Stimulated activated naive CD8-positive, alpha-beta T cell treated with anti-CD3 and anti-CD28 coated beads, Interleukin-15, Interleukin-2, amounts not matched to agents 100 ng/mL and 50 ng/mL, for 24 hours (primary cell): Measurements from ENCODE around the gene SUGCT.

ENCODE experiments used
- H3K27ac Mint-ChIP-seq: one replicate; pipeline ENCODE4 v1.8.0; 2021; ENCODE audit warnings: mild to moderate bottlenecking, mixed read lengths
- H3K27me3 Mint-ChIP-seq: one replicate; pipeline ENCODE4 v1.8.0; 2021; ENCODE audit warnings: mixed read lengths
- H3K36me3 Mint-ChIP-seq: one replicate; pipeline ENCODE4 v1.8.0; 2021; ENCODE audit warnings: low read depth, mixed read lengths
- H3K4me1 Mint-ChIP-seq: one replicate; pipeline ENCODE4 v1.8.0; 2021; ENCODE audit warnings: low read depth, mixed read lengths
- H3K4me3 Mint-ChIP-seq: one replicate; pipeline ENCODE4 v1.8.0; 2021; ENCODE audit warnings: mild to moderate bottlenecking, mixed read lengths
- H3K9me3 Mint-ChIP-seq: one replicate; pipeline ENCODE4 v1.8.0; 2021; ENCODE audit warnings: mixed read lengths

SUGCT gene

DNA sequence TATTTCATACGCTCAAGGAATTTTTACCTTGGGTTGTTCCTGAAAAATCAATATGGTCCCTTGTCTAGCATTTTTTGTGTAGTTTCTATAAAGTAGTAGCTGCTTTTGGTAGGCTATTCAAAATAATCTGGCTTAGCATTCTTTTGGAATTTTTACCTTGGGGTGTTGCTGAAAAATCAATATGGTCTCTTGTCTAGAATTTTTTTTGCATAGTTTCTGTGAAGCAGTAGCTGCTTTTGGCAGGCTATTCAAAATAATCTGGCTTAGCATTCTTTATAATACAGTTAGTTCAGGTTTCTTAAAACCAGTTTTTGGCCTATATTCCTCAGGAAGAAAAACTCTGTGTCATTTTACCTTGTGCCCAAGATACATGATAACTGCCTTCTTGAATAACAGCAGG lies 301.9 kb downstream of the SUGCT start:
- Mint-ChIP-seq H3K4me1 (no peaks in the 10 kb centered on the region), H3K4me3 (no peak overlapping the region), H3K36me3 (no peaks in the 10 kb centered on the region), H3K27ac (no peak overlapping the region), H3K9me3 (peaks cover 14% of the 10 kb centered on the region), H3K27me3 (no peaks in the 10 kb centered on the region)

GRCh38 chr7:40437498-40437897 lies 302.7 kb downstream of the SUGCT start:
- H3K4me3 Mint-ChIP-seq = no peak overlapping the region
- H3K27me3 Mint-ChIP-seq = no peaks in the 10 kb centered on the region
- H3K27ac Mint-ChIP-seq = no peak overlapping the region
- H3K9me3 Mint-ChIP-seq = peaks cover 12% of the 10 kb centered on the region
- no peaks in the 10 kb centered on the region for H3K4me1 Mint-ChIP-seq
- no peaks in the 10 kb centered on the region for H3K36me3 Mint-ChIP-seq

GRCh38 chr7:40437936-40438634 lies 303.3 kb downstream of the SUGCT start:
- Mint-ChIP-seq H3K27ac (no peak overlapping the region), H3K4me1 (no peaks in the 10 kb centered on the region), H3K4me3 (no peak overlapping the region), H3K9me3 (peaks cover 8% of the 10 kb centered on the region), H3K27me3 (no peaks in the 10 kb centered on the region), H3K36me3 (no peaks in the 10 kb centered on the region)

DNA sequence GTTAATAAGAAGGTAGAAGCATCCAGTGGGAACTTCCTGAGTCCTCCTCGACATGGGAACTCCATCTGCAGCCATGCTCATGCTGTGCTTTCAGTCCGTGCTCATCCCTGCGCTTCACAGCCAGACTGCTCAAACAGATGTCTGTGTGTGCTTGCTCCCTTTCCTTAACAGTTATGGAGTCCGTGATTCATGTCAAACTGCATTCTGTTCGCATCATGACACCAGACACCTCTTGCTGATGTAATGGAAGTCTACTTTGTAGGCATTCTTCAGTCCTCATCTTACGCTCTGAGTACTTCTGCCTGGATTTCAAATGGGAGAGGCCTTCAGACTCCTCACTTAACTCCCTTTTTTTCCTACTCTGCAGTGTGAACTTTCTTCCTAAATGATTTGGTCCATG lies 304.9 kb downstream of the SUGCT start:
- Mint-ChIP-seq H3K27ac (no peak overlapping the region), H3K4me1 (no peaks in the 10 kb centered on the region), H3K4me3 (no peak overlapping the region), H3K36me3 (no peaks in the 10 kb centered on the region), H3K9me3 (peaks cover 8% of the 10 kb centered on the region), H3K27me3 (no peaks in the 10 kb centered on the region)

GRCh38 chr7:40447345-40447744 lies 312.5 kb downstream of the SUGCT start:
- peaks cover 4% of the 10 kb centered on the region for H3K36me3 Mint-ChIP-seq
- no peaks in the 10 kb centered on the region for H3K4me1 Mint-ChIP-seq
- H3K27me3 Mint-ChIP-seq = no peaks in the 10 kb centered on the region
- H3K27ac Mint-ChIP-seq = no peak overlapping the region
- no peaks in the 10 kb centered on the region for H3K9me3 Mint-ChIP-seq
- H3K4me3 Mint-ChIP-seq = no peak overlapping the region

GRCh38 chr7:40455485-40455884 lies 320.7 kb downstream of the SUGCT start:
- H3K36me3 Mint-ChIP-seq = no peaks in the 10 kb centered on the region
- no peak overlapping the region for H3K27ac Mint-ChIP-seq
- H3K4me1 Mint-ChIP-seq = no peaks in the 10 kb centered on the region
- no peaks in the 10 kb centered on the region for H3K27me3 Mint-ChIP-seq
- no peak overlapping the region for H3K4me3 Mint-ChIP-seq
- H3K9me3 Mint-ChIP-seq = no peaks in the 10 kb centered on the region

DNA sequence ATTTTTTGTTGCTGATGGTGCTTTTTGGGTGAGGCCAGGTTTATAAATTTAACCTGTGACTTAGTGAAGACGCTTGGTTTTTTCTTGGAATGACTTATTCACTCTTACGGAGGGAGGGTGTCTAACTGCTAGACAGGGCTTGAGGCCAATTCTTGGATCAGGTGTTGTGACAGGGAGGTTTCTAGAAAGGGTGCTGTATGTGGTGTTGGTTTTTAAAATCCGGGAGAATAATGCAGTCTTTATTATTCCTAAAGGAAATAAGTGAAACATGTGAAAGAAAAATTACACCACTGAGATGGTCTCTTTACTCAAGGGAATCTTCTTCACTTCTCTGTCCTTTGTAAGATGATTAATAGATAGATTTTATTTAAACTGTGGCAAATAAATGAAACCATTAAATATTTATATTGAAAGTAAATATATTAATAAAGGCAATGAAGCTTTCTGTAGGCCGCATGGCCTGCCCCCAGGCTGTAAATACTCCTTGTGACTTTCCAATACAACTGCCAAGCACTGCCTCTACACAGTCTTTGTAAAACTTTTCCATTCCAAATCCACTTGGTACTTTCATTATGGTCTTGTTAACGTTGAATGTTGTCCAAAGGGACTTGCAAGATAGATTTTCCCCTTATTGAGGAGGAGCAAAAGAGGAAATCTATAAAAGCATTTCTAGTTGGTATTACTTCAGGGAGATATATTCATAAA lies 323.1 kb downstream of the SUGCT start:
- Mint-ChIP-seq H3K4me1 (no peaks in the 10 kb centered on the region), H3K27ac (no peak overlapping the region), H3K9me3 (no peaks in the 10 kb centered on the region), H3K36me3 (no peaks in the 10 kb centered on the region), H3K4me3 (no peak overlapping the region), H3K27me3 (no peaks in the 10 kb centered on the region)

GRCh38 chr7:40463446-40463845 lies 328.6 kb downstream of the SUGCT start:
- H3K4me3 Mint-ChIP-seq = no peak overlapping the region
- no peaks in the 10 kb centered on the region for H3K9me3 Mint-ChIP-seq
- no peaks in the 10 kb centered on the region for H3K4me1 Mint-ChIP-seq
- no peaks in the 10 kb centered on the region for H3K27me3 Mint-ChIP-seq
- no peaks in the 10 kb centered on the region for H3K36me3 Mint-ChIP-seq
- H3K27ac Mint-ChIP-seq = no peak overlapping the region

DNA sequence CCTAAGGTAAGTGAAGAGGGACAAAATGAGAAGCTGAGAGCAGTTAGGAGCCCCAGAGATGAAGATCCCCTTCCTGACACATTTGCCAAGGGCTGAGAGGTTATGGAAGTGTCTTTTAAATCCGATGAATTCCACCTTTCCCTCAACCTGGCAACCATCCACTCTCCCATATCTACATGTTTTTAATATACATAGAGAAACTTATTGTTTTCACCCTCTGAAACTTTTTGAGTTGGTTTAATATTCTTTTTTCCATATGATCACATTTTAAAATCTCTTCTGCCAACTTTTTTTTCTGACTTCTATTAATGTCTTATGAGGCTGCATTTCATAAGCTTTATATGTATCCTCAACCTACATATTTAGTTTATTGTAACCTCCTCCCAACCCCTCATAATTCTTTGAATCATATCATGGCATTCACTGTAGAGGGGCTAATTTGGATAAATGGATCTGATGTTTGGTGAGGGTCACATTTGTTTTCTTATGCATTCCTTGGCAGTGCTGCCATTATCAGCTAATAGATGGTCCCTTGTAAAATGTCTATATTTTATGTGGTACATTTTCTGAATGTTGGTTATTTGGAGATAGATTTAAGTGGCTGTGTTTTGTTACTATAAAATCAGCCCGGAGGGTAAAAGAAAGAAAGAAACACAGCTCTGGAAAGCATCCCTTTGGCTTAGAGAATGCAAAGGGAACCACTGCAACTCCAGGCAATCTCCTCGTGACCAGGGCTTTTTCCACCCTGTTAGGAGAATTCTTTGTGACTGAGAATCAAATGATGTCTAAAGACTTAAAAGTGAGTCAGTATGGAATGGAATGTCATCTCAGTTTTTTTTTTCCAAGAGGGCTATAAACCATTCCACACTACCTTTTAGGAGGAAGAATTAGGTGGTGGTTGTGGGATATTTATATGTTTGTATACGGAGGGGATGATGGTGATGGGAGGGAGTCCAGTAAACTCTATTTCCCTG lies 334.4 kb downstream of the SUGCT start:
- Mint-ChIP-seq H3K27me3 (no peaks in the 10 kb centered on the region), H3K36me3 (no peaks in the 10 kb centered on the region), H3K9me3 (no peaks in the 10 kb centered on the region), H3K4me3 (no peak overlapping the region), H3K27ac (no peak overlapping the region), H3K4me1 (no peaks in the 10 kb centered on the region)

- H3K9me3 Mint-ChIP-seq = no peaks in the 10 kb centered on the region
- H3K27me3 Mint-ChIP-seq = no peaks in the 10 kb centered on the region
- H3K4me3 Mint-ChIP-seq = no peak overlapping the region
- H3K27ac Mint-ChIP-seq = no peak overlapping the region
- H3K4me1 Mint-ChIP-seq = peaks cover 3% of the 10 kb centered on the region
- no peaks in the 10 kb centered on the region for H3K36me3 Mint-ChIP-seq
Observed at GRCh38 chr7:40470091-40470592, 335.3 kb downstream of the SUGCT start.

DNA sequence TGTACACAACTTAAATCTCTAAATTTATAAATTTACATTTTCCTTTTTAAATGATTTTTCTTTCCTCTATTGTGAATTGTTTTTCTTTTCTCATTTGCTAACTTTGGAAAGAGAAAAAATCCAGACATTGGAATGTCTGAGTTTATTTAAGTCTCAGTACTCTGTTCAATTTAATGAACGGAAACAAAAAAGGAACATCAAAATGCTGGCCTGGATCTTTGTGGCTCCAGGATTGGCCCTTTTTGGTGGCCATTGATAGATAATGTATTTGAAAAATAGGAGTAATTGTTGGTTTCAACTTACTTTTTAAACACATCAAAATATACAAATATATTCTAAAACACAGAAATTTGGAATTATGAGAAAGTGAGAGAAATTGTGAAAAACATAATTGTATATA lies 336.0 kb downstream of the SUGCT start:
- no peak overlapping the region for H3K27ac Mint-ChIP-seq
- H3K4me3 Mint-ChIP-seq = no peak overlapping the region

DNA sequence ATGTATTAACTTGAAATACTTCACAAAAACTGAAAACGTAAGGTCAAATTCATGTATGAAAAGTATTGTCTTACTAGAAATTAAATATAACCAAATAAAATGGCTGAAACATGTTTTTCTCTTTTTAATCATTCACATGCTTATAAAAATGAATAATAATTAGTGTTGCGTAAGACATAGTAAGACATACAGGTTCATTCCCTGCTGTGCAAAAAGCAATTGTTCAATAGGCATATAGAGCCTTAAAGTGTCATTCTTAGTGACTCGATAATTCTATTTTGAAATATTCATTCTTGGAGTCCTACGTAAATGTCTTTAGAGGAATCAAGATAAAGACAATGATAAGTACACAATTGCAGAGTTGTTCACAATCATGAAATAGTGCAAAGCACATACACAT lies 337.1 kb downstream of the SUGCT start:
- no peak overlapping the region for H3K4me3 Mint-ChIP-seq
- H3K27ac Mint-ChIP-seq = no peak overlapping the region
- no peaks in the 10 kb centered on the region for H3K36me3 Mint-ChIP-seq
- H3K9me3 Mint-ChIP-seq = no peaks in the 10 kb centered on the region
- H3K27me3 Mint-ChIP-seq = no peaks in the 10 kb centered on the region
- H3K4me1 Mint-ChIP-seq = peaks cover 4% of the 10 kb centered on the region

More for the DNA sequence above, 336.0 kb downstream of the SUGCT start:
- peaks cover 4% of the 10 kb centered on the region for H3K4me1 Mint-ChIP-seq
- H3K9me3 Mint-ChIP-seq = no peaks in the 10 kb centered on the region
- no peaks in the 10 kb centered on the region for H3K27me3 Mint-ChIP-seq
- H3K36me3 Mint-ChIP-seq = no peaks in the 10 kb centered on the region

DNA sequence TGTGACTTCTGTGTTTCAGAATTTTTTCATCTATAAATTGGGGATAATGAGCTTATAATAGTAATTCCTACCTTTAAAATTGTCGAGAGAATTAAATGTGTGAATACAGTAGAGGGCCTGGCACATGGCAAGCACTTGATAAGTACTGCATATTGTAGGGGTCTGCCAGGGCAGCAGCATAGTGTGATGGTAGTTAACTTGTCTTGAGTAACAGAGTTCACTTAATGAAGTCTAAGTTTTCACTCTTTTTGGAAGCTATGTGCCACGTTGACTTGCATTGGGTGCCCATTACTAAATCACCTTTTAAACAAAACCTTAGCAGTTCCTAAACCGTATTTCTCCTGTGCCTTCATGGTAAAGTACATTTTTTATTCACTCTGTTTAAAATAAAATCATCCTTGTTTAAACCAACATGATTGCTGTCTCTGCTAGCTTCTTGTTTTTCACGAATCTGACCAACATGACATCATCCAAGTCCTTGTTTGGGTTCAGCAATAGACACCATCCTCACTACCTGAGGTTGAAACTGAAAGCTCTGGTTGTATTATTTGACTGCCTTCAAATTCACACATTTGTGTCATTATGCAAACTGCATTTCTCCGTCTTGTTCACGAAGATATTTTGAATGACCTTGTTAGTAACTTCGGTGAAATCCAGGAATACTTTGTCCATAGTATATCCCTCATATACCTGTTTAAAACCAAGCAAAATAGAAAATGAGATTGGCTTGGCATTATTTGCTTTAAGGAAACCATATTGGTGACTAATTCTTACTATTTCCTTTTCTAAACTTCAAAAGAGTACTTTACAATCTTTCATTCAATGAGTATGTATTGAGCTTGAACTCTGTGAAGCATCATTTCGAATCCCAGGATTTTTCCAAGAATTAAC lies 340.2 kb downstream of the SUGCT start:
- H3K4me3 Mint-ChIP-seq = no peak overlapping the region
- H3K27ac Mint-ChIP-seq = no peak overlapping the region
- H3K4me1 Mint-ChIP-seq = peaks cover 4% of the 10 kb centered on the region
- no peaks in the 10 kb centered on the region for H3K36me3 Mint-ChIP-seq
- H3K9me3 Mint-ChIP-seq = no peaks in the 10 kb centered on the region
- no peaks in the 10 kb centered on the region for H3K27me3 Mint-ChIP-seq

GRCh38 chr7:40475681-40475982 lies 340.8 kb downstream of the SUGCT start:
- H3K9me3 Mint-ChIP-seq = no peaks in the 10 kb centered on the region
- H3K27me3 Mint-ChIP-seq = no peaks in the 10 kb centered on the region
- H3K4me3 Mint-ChIP-seq = no peak overlapping the region
- H3K27ac Mint-ChIP-seq = no peak overlapping the region
- peaks cover 4% of the 10 kb centered on the region for H3K4me1 Mint-ChIP-seq
- H3K36me3 Mint-ChIP-seq = no peaks in the 10 kb centered on the region
